GM12864 (cell line): ENCODE results near the gene ENDOV.

Source experiments
- DNase-seq: peaks from one replicate; pipeline ENCODE4 v3.0.0-alpha.2; 2011; ENCODE audit warnings: low read depth
- H3K4me3 ChIP-seq: 2 replicates; pipeline ENCODE4 v1.5.1; 2011; ENCODE audit warnings: mild to moderate bottlenecking, low read depth, low read length, control low read depth
- TF ChIP-seq, protein P1 (sequence below): IDR thresholded peaks from 2 replicates; pipeline ENCODE4 v1.5.1; 2011; ENCODE audit warnings: low read depth, mild to moderate bottlenecking, moderate library complexity, low read length, control low read depth, inconsistent platforms; ENCODE audit errors: missing control alignments

Gene ENDOV

DNA sequence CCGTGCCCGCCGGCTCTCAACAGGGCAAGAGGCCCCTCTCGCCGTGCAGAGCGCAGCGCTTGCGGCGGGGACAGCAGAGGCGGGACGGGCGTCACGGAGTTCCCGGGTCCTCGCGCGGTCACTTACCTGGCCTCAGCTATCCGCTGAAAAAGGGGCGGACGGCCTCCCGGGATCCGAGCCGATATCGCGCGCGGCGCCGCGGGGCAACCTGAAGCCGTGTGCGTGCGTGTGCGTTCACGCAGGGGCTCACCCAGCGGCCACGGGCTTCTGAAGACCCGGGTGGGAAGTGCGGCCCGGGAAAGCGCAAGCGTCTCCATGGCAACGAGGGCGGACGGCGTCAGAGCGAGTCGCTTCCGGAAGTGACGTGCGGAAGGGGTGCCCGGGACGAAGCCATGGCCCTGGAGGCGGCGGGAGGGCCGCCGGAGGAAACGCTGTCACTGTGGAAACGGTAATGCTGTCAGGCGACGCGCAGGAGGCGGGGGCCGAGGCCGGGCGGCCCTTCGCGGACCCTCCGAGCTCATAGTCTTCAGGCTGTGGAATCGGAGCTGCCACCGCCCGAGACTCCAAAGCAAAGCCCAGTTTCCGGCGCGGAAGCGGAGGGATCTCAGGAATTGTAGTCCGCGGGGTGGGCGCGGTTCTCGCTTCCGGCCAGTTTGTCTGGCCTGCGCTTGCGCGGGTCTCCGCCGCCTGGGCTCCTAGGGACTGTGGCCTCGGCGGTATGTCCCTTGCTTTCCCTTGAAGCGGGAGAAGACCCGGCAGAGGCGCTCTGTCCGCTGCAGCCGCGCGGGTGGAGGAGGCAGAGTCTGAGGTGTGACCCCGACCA, at the start of gene ENDOV:
TSS of gene ENDOV (plus strand) at position 365 of the 823 bp plus-strand sequence. CDS start at position 393, 28 bp downstream.
- DNase-seq = peak; percentile 72
- TF ChIP-seq, protein P1, sequence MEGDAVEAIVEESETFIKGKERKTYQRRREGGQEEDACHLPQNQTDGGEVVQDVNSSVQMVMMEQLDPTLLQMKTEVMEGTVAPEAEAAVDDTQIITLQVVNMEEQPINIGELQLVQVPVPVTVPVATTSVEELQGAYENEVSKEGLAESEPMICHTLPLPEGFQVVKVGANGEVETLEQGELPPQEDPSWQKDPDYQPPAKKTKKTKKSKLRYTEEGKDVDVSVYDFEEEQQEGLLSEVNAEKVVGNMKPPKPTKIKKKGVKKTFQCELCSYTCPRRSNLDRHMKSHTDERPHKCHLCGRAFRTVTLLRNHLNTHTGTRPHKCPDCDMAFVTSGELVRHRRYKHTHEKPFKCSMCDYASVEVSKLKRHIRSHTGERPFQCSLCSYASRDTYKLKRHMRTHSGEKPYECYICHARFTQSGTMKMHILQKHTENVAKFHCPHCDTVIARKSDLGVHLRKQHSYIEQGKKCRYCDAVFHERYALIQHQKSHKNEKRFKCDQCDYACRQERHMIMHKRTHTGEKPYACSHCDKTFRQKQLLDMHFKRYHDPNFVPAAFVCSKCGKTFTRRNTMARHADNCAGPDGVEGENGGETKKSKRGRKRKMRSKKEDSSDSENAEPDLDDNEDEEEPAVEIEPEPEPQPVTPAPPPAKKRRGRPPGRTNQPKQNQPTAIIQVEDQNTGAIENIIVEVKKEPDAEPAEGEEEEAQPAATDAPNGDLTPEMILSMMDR = no peak
- peak within 1 kb of the TSS; percentile 78 for H3K4me3 ChIP-seq

DNA sequence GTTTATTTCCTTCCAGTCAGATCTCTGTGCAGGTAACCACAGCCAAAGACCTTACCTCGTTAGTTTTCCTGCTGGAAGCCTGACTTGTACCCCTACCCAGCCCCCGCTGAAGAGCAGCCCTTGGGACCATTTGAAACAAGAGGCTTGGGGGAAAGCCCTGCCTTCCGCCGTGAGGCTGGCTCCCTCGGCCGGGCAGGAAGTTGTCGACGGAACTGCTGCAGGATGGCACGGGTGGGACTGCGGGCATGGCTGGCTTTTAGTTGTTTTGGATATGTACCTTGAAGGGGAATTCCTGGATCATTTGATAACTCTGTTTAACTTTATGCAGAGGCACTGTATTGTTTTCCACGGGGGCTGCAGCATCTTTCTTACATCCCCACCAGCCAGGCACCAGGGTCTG, 49.0 kb upstream of the ENDOV start:
- H3K4me3 ChIP-seq = no peak overlapping the region
- TF ChIP-seq, protein P1 = no peak
- no peak for DNase-seq

DNA sequence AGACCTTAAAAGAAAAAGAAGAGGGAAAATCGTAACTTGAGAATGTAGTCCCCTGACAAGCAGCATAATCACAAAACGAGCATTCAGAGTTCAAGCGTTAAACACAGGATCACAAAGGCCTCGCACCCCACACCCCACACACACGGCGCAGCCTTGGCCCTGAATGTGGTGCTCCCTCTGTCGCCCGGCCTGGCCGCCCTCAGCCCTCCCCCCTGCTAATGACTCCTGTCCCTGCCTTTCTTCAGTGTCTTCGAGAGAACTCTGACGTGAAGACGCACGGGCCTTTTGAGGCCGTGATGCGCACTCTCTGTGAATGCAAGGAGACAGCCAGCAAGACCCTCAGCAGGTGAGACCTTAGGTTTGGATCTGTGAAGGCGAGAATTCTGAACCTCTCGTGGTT, 47.5 kb upstream of the ENDOV start:
- TF ChIP-seq, protein P1 = no peak
- no peak for DNase-seq
- no peak overlapping the region for H3K4me3 ChIP-seq

DNA sequence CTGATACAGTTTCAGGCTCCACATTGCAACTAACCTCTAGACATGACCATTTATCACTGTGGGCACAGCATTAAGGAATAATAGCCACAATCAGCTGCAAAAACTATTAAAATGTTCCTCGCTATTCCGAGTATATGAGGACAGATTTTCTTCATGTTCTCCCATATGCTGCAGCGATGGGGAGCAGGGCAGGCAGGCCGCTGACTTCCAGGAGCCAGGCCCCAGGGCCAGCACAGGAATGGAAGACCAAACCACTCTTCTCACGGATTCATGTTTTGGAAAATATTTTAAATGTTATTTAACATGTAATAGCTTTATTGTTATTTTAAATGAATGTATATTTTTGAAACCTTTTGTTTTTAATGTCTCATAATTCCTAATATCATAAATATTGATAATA, 43.8 kb upstream of the ENDOV start:
- H3K4me3 ChIP-seq = no peak overlapping the region
- TF ChIP-seq, protein P1 = no peak
- no peak for DNase-seq

DNA sequence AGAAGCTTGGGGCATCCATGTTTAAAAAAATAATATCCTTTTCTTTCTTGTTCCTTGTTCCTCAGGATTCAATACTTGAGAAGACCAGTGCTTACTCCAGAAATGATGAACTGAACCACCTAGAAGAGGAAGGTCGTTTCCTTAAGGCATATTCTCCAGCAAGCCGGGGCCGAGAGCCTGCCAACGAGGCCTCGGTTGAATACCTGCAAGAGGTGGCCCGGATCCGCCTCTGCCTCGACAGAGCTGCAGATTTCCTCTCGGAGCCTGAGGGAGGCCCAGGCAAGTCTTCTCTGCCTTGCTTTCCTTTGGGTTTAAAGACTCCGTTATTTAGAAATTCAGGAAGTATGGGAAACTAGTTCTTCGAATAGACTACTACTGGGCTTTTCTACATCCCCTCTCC, 42.5 kb upstream of the ENDOV start:
- DNase-seq = no peak
- TF ChIP-seq, protein P1 = no peak

DNA sequence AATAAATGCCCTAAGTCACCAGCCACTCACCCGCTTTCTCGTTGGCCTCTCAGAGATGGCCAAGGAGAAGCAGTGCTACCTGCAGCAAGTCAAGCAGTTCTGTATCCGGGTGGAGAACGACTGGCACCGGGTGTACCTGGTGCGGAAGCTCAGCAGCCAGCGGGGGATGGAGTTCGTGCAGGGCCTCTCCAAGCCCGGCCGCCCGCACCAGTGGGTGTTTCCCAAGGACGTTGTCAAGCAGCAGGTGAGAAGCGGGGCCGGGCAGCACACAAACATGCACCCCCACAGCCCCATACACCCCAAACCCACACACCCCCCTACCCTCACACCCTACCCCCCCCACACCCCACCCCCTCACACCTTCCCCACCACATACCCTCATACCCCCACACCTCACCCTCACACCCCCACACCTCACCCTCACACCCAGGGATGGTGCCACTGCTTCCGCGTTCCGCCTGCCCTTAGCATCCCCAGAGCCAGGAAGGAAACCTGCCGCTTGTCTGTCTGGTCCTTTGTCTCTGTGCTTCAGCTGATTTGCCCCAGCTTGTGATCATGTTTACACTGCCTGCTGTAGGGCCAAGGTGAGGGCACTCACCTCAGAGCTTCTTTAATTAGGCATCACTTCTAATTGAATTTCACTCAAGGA, 41.9 kb upstream of the ENDOV start:
- no peak overlapping the region for H3K4me3 ChIP-seq
- TF ChIP-seq, protein P1 = no peak
- DNase-seq = no peak

More for the DNA sequence above, 42.5 kb upstream of the ENDOV start:
- no peak overlapping the region for H3K4me3 ChIP-seq
